ENCODE measurements around the gene NR2E3.
"Not testable (repeated sequence)": the region's sequence is repeated elsewhere in the genome, so short reads cannot be mapped to it uniquely, and the experiment has no call there.

The NR2E3 gene

DNA sequence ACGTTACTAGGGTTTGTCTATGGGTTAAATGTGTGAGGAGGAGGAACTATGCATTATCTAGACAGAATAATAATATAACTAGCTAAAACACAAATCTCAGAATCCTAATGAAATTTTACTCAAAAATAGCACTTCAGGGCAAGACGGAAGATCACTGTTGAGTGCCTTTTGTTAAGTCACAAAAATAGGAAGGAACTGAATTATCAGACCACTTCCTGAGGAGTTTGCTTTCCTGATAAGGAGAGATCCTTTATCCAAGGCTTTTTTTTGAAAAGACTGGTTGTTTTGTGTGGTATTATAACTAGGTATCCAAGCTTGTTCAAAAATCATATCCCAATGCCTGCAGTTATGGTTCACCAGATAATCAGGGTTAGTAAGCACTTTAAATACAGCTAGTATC, 34.6 kb downstream of the NR2E3 start:
- no peak for DNase-seq (ENCODE audit: low read depth)
- in situ Hi-C loops (cut with HindIII; ENCODE audit: low sequenced_read_pairs) = loop anchor here (5.0 kb wide), 1 partner anchor 77 kb away; no protein-coding TSS in a partner anchor
- TF ChIP-seq, protein P1, sequence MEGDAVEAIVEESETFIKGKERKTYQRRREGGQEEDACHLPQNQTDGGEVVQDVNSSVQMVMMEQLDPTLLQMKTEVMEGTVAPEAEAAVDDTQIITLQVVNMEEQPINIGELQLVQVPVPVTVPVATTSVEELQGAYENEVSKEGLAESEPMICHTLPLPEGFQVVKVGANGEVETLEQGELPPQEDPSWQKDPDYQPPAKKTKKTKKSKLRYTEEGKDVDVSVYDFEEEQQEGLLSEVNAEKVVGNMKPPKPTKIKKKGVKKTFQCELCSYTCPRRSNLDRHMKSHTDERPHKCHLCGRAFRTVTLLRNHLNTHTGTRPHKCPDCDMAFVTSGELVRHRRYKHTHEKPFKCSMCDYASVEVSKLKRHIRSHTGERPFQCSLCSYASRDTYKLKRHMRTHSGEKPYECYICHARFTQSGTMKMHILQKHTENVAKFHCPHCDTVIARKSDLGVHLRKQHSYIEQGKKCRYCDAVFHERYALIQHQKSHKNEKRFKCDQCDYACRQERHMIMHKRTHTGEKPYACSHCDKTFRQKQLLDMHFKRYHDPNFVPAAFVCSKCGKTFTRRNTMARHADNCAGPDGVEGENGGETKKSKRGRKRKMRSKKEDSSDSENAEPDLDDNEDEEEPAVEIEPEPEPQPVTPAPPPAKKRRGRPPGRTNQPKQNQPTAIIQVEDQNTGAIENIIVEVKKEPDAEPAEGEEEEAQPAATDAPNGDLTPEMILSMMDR (IDR thresholded peaks at IDR 0.05; ENCODE audit: low read depth, low read length, missing control alignments) = no peak
- no peak overlapping the region for H3K4me3 ChIP-seq (ENCODE audit: low read depth, low read length)

DNA sequence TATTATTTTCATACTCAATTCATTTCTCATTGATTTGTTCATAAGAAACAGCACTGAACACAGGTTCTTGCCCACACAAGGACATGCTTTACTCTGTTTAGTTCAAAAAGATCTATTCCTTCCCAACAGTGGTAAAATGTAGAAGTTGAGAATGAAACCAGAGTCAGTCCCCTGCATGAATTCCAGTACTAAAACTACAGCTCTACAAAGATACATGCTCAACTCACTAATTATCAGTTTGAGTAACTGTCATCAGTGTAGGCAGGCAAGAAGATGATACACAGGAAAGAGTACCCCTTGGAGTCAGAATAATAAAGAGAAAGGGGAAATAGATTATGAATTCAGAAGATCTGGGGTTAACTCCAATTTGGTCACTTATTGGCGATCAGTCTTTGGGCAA, 43.2 kb downstream of the NR2E3 start:
- TF ChIP-seq, protein P1 (IDR thresholded peaks at IDR 0.05; ENCODE audit: low read depth, low read length, missing control alignments) = no peak
- DNase-seq (ENCODE audit: low read depth) = no peak
- H3K4me3 ChIP-seq (ENCODE audit: low read depth, low read length) = no peak overlapping the region
- in situ Hi-C loops (cut with HindIII; ENCODE audit: low sequenced_read_pairs) = no loop called here

DNA sequence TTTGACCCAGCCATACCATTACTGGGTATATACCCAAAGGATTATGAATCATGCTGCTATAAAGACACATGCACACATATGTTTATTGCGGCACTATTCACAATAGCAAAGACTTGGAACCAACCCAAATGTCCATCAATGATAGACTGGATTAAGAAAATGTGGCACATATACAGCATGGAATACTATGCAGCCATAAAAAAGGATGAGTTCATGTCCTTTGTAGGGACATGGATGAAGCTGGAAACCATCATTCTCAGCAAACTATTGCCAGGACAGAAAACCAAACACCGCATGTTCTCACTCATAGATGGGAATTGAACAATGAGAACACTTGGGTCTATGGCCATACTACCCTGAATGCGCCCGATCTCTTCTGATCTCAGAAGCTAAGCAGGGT, 47.9 kb downstream of the NR2E3 start:
- in situ Hi-C loops (cut with HindIII; ENCODE audit: low sequenced_read_pairs); H3K4me3 ChIP-seq (ENCODE audit: low read depth, low read length); DNase-seq (ENCODE audit: low read depth): not testable (repeated sequence)

Measured in astrocyte of the cerebellum (primary cell).